A549 treated with AZD9567 at 1 μM for 4 hours (cell line): ENCODE measurements around the gene ZDHHC20. TPM values are rescaled to one million over a fixed set of nuclear protein-coding genes. Genes with fewer than 3 reads are reported as not detected.

Experiments used
- total RNA-seq: library from RNA; stranded (reverse); fragments of 200-300 nt; extraction: Qiagen RNA extraction; gene quantifications from 5 replicates; pipeline ENCODE4 v1.2.3, GENCODE V29; 2022; ENCODE audit not compliant: insufficient read depth

Gene ZDHHC20, protein sequence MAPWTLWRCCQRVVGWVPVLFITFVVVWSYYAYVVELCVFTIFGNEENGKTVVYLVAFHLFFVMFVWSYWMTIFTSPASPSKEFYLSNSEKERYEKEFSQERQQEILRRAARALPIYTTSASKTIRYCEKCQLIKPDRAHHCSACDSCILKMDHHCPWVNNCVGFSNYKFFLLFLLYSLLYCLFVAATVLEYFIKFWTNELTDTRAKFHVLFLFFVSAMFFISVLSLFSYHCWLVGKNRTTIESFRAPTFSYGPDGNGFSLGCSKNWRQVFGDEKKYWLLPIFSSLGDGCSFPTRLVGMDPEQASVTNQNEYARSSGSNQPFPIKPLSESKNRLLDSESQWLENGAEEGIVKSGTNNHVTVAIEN
- 12.0 to 24.1 TPM (median 20.0 TPM) in 5 replicates for total RNA-seq

DNA sequence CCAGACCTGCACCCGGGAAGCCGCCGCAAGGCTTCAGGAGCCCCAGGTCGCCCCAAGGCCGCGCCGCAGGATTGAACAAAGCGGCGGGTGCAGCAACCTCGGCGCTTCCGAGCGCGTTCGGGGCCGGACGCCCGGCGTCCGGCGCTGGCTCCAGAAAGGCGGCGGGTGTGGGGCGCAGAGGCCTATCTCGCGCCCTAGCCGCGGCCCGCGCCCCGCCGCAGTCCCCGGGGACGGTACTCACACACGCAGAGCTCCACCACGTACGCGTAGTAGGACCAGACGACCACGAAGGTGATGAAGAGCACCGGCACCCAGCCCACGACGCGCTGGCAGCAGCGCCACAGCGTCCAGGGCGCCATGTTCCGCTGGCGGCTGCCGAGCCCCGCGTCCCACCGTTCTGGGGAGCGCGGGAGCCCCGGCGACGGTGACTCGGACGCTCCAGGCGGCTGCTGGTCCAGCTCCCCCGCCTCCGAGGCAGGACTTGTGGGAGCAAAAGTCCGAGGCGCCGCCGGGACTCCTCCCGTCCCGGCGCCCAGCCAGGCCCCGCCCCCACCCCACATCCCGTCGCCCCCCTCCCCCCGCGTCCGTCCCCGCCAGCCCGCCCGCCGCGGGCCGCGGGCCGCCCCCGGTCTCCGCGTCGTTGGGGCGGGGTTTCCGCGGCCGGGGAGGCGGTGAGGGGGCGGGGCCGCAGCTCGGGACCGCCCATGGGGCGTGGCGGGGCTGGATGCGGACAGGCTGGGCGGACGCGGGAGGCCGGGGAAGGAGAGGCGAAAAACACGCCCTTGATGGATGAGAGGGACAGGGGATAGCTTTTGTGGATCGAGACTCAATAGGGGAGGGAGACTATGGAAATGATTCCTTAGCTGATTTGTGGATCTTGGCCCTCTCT is at the start of gene ZDHHC20:
Gene ZDHHC20, minus strand, starts transcription at position 491 of the 889 bp plus-strand sequence. Its CDS starts 132 bp downstream, at position 359.

Other genes starting within 250 kb of the ZDHHC20 start
- 15.7 to 26.0 TPM (median 18.3 TPM) in 5 replicates for gene MICU2, start 144.9 kb upstream of the ZDHHC20 start, total RNA-seq
- not detected in 5 replicates for gene FGF9, start 211.8 kb upstream of the ZDHHC20 start, total RNA-seq